ENCODE data around the gene CTCFL. TPM values are rescaled to one million over a fixed set of nuclear protein-coding genes. Genes with fewer than 3 reads are reported as not detected.

Gene CTCFL
- total RNA-seq, 1 donor, result not detected

DNA sequence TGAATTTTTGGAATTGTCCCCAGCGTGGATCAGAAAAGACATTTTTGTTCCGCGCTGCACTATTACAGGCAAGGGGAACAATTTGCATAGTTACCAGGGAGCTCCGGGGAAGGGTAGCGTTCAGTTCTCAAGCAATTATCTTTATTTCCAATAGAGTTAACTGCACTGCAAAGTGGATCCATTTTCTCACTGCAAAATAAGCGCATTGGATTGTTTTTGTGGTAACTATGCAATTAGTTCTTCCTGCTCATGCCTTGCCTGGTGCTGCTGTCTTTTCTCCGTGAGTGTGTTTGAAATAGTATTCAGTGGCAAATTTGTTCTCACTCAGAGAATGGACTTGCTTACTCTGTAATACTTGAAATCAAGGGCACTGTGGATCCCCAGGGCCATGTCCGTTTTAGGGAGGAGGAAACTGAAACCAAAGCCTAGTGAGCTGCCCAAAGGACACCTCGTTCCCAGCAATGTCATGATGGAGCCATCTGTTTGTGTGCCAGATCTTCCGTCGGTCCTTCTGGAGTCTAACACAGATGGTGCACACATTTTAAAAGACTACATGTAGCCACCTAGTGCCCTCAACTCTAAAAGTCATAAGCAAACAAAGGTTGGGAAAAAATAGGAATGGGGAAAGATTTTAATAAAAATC is 28.6 kb upstream of the CTCFL start:
- no peak for DNase-seq (ENCODE audit: low read depth)
- no peak overlapping the region for H3K4me3 ChIP-seq (ENCODE audit: low read depth, low read length)

DNA sequence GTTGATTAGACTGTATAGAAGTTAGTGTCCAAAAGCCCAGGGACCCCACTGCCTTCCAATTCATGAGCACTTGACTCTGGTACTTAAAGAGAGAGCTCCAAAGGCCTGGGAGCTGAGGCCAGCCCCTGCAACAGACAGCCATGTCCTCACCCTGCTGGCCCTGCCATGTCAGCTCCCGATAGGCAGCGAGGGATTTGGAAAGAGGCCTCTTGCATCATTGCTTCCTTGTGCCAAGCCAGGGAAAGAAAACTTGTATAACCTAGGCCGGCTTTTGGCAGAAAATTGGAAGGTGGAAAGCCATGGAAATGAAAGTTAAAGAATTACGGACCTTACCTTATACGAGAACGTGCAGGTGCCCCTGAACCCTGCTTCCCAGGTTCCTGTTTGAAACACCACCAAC is 27.5 kb upstream of the CTCFL start:
- TF ChIP-seq, protein P1, sequence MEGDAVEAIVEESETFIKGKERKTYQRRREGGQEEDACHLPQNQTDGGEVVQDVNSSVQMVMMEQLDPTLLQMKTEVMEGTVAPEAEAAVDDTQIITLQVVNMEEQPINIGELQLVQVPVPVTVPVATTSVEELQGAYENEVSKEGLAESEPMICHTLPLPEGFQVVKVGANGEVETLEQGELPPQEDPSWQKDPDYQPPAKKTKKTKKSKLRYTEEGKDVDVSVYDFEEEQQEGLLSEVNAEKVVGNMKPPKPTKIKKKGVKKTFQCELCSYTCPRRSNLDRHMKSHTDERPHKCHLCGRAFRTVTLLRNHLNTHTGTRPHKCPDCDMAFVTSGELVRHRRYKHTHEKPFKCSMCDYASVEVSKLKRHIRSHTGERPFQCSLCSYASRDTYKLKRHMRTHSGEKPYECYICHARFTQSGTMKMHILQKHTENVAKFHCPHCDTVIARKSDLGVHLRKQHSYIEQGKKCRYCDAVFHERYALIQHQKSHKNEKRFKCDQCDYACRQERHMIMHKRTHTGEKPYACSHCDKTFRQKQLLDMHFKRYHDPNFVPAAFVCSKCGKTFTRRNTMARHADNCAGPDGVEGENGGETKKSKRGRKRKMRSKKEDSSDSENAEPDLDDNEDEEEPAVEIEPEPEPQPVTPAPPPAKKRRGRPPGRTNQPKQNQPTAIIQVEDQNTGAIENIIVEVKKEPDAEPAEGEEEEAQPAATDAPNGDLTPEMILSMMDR (IDR thresholded peaks at IDR 0.05; ENCODE audit: insufficient read depth, low read depth, low read length), result no peak
- no peak for DNase-seq (ENCODE audit: low read depth)
- H3K4me3 ChIP-seq (ENCODE audit: low read depth, low read length), result no peak overlapping the region

More for the DNA sequence above, 28.6 kb upstream of the CTCFL start:
- TF ChIP-seq, protein P1 (IDR thresholded peaks at IDR 0.05; ENCODE audit: insufficient read depth, low read depth, low read length), result no peak

DNA sequence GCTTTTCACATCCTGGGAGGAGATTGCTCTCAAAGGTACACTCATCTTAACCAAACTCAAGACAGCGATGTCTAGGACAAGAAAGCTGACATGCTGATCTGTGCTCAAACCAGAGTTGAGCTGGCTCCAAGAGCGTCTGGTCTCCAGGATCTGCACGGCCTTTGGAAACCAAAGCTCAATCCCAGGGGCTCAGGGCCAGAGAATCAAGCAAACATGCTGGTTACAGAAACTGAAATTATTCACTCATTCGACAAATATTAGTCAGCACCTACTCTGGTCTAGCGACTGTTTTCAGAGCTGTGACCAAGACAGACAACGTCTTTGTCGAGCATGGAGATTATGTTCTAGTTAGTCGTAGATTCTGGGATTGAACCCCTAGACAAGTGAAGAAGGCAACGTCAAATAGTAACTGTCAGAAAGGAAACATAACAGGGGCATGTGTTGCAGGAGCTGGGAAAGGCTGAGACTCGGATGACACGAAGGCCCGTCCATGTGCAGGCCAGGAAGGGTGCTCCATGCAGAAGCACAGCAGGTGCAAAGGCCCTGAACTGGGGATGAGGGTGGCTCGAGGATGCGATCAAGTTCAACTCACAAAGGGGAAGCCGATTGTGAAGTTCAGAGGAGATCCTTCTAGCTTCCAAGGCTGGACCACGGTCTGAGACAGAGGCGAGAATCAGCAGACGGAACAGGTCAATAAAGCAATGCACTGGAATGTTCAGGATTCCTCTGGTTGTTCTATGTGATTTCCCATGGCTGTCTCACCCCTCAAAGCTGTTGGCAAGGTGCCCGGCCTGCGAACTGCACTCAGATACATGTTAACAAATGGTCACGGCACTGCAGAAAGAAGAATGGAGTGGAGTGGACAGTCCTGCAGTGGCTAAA is 23.5 kb upstream of the CTCFL start:
- DNase-seq (ENCODE audit: low read depth), result no peak
- no peak overlapping the region for H3K4me3 ChIP-seq (ENCODE audit: low read depth, low read length)
- TF ChIP-seq, protein P1 (IDR thresholded peaks at IDR 0.05; ENCODE audit: insufficient read depth, low read depth, low read length), result no peak

DNA sequence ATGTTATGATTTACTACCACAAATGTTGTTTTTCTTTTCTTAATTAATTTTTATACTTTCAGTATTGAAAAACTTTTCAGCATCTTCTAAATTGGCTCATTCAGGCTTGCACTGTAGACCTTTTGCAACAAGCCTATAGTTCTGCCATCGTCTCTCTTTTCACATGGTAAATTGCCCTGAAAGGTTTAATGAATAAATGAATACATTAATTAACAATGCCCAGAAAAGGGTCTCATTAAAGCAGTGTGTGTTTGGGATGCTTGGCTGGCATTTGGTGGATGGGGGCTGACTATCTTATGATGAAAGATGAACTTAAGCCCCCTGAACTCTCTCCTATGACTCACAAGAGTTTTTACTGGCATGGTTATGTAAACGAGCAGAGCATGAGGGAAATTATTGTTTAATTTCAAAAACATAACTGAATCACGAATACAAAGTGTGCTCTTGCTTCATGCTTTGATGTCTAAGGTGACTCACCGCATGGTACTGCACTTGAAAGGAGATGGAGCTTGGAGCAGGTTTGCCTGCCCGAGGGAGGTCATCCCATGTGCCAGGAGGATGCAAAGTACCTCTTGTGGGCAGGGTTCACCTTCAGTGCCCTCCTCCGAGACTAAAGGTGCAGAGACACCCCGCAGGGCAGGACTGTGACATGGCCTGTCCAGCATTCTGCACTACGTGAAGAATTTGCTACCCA is 22.2 kb upstream of the CTCFL start:
- TF ChIP-seq, protein P1 (IDR thresholded peaks at IDR 0.05; ENCODE audit: insufficient read depth, low read depth, low read length), result no peak
- no peak for DNase-seq (ENCODE audit: low read depth)

DNA sequence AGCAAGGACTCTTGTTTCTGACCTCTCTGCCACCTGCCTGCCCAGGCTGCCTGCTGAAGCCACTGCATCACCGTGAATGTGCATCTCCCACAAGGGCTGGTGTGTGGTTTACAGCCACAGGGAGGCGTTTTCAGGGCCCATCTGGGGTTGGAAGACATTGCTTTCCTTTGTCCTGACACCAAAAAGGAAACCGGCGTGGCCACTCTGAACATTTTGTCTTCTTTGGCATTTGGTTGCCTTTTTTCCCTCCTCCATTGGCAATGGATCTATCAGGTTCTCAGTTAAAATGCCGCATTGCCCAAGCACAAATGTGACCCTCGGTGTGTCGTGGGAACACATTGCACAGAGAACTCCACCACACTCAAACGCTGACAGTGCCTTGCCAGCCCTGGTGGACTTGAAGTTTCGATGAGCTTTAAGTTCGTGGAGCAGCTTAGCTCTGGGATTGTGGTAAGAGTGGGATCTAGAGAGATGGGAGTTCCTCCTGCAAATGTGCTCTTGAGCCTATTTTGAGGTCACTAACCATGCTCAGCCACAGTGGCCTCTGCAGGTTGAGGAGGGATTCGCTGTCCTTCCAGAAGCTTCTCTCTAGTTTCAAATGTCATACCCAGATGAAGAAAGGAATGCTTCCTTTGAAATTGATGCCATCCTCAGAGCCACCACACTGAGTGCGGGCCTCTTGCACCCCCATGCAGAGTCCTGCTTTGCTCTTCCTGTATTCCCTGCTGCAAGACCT is 21.2 kb upstream of the CTCFL start:
- DNase-seq (ENCODE audit: low read depth), result no peak
- H3K4me3 ChIP-seq (ENCODE audit: low read depth, low read length), result no peak overlapping the region
- TF ChIP-seq, protein P1 (IDR thresholded peaks at IDR 0.05; ENCODE audit: insufficient read depth, low read depth, low read length), result no peak

More for the DNA sequence above, 22.2 kb upstream of the CTCFL start:
- no peak overlapping the region for H3K4me3 ChIP-seq (ENCODE audit: low read depth, low read length)

DNA sequence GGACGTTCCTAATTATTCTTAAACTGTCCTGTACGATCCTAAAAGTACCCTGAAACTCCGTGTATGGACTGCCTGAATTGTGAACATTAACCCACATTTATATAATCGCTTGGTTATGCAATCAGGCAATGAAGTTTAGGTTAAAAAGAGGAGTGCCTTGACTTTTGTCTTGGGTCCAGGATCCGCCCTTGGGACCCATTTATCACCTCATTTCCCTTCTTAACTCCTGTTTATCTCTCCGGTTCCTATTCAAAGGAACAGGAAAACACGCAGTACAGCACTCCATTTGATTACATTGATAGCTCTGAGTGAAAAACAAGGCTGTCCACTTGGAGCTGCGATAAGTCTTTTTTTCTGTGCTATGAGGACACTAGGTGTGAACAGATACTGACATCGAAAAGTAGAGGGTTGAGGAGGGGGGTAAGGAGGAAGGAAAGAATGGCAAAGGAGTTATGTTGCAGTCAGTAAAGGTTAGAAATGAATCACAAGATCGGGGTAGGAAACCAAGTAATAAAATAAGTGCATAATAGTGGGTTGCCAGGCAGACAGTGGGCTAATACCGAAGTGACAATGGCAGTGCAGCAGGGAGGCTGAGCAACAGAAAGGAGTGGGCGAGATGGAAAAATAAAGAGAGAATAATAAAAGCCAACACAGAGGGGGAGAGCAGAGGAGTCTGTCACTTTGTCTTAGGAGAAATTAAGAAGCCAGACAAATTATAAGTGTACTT is 20.1 kb upstream of the CTCFL start:
- no peak overlapping the region for H3K4me3 ChIP-seq (ENCODE audit: low read depth, low read length)
- TF ChIP-seq, protein P1 (IDR thresholded peaks at IDR 0.05; ENCODE audit: insufficient read depth, low read depth, low read length), result no peak
- DNase-seq (ENCODE audit: low read depth), result no peak
